Tibial nerve (tissue), 4 donors: Measurements from ENCODE around the gene TBC1D22B. TPM values are rescaled to one million over a fixed set of nuclear protein-coding genes. Genes with fewer than 3 reads are reported as not detected.

Experiments
- DNase-seq, 2 donors: peaks; one replicate each; pipeline ENCODE4 v3.0.0-alpha.2; 2019; ENCODE audit warnings: low spot score in 2 of 2
- H3K27ac ChIP-seq, 4 donors: fragments of 200-600 bp; sonication (generic) in 3 of 4; one replicate each; pipeline ENCODE4 v1.5.1; 2017 to 2019; ENCODE audit warnings: mild to moderate bottlenecking in 1 of 4
- H3K27me3 ChIP-seq, 2 donors: fragments of 200-600 bp; sonication (generic) in 1 of 2; one replicate each; pipeline versions ENCODE4 v1.5.1 to v1.6.0; 2017 to 2019
- H3K36me3 ChIP-seq, 3 donors: fragments of 200-600 bp; sonication (generic); one replicate each; pipeline ENCODE4 v1.5.1; 2018 to 2019
- H3K4me1 ChIP-seq, 4 donors: fragments of 200-600 bp; sonication (generic) in 3 of 4; one replicate each; pipeline ENCODE4 v1.5.1; 2017 to 2019
- H3K4me3 ChIP-seq, 4 donors: fragments of 200-600 bp; sonication (generic) in 3 of 4; one replicate each; pipeline ENCODE4 v1.5.1; 2017 to 2019; ENCODE audit warnings: mild to moderate bottlenecking in 1 of 4, moderate library complexity in 1 of 4
- H3K9me3 ChIP-seq, 4 donors: fragments of 200-600 bp; sonication (generic) in 3 of 4; one replicate each; pipeline ENCODE4 v1.5.1; 2017 to 2019
- EP300 ChIP-seq, 2 donors: sonication (generic); formaldehyde crosslinking; IDR thresholded peaks; one replicate each; pipeline ENCODE4 v1.6.1; 2017; ENCODE audit warnings: antibody characterized with exemption in 2 of 2, mild to moderate bottlenecking in 1 of 2
- POLR2A ChIP-seq, 2 donors: fragments of 450-650 bp; IDR thresholded peaks; one replicate each; pipeline ENCODE4 v1.6.1; 2017; ENCODE audit warnings: antibody characterized with exemption in 2 of 2, mild to moderate bottlenecking in 2 of 2, moderate library complexity in 2 of 2
- WGBS, 2 donors: methylation state at CpG; one replicate each; pipeline ENCODE4 v1.1.5; 2018; 5-methylcytosine and 5-hydroxymethylcytosine counted together
- total RNA-seq, 4 donors: library from RNA; depleted of rRNA; stranded (reverse); fragments of >200 nt; gene quantifications; one replicate each; pipeline ENCODE4 v1.1.0, GENCODE V29; 2016
- TF ChIP-seq, protein P1 (sequence below), 5 experiments: fragments of 200-600 bp in 3 of 5; fragments of 450-650 bp in 2 of 5; sonication (generic) in 3 of 5; IDR thresholded peaks; one replicate each; pipeline ENCODE4 v1.5.1; 2016 to 2019; ENCODE audit warnings: antibody characterized with exemption in 5 of 5, mild to moderate bottlenecking in 3 of 5, moderate library complexity in 2 of 5

The TBC1D22B gene
- total RNA-seq, 4 donors from 2014 or later = 5.1 to 9.4 (median 7.7) TPM

- no peaks in the 10 kb centered on the region for H3K9me3 ChIP-seq
- no peak overlapping the region for H3K4me3 ChIP-seq
- H3K36me3 ChIP-seq = no peaks in the 10 kb centered on the region
- no peak overlapping the region for H3K27ac ChIP-seq
- peaks cover 0 to 18% (median 4%) of the 10 kb centered on the region in 4 donors for H3K4me1 ChIP-seq
- no peaks in the 10 kb centered on the region for H3K27me3 ChIP-seq
- TF ChIP-seq, protein P1, sequence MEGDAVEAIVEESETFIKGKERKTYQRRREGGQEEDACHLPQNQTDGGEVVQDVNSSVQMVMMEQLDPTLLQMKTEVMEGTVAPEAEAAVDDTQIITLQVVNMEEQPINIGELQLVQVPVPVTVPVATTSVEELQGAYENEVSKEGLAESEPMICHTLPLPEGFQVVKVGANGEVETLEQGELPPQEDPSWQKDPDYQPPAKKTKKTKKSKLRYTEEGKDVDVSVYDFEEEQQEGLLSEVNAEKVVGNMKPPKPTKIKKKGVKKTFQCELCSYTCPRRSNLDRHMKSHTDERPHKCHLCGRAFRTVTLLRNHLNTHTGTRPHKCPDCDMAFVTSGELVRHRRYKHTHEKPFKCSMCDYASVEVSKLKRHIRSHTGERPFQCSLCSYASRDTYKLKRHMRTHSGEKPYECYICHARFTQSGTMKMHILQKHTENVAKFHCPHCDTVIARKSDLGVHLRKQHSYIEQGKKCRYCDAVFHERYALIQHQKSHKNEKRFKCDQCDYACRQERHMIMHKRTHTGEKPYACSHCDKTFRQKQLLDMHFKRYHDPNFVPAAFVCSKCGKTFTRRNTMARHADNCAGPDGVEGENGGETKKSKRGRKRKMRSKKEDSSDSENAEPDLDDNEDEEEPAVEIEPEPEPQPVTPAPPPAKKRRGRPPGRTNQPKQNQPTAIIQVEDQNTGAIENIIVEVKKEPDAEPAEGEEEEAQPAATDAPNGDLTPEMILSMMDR (IDR thresholded peaks at IDR 0.05) = no peak
- no peak for TF ChIP-seq EP300 (IDR thresholded peaks at IDR 0.05)
- TF ChIP-seq POLR2A (IDR thresholded peaks at IDR 0.05) = no peak
- 93 to 95% methylated on average over 3 of the region's 3 CpGs for WGBS, 2 donors
- DNase-seq = no peak
Observed at GRCh38 chr6:37351027-37351426, 93.5 kb downstream of the TBC1D22B start.

DNA sequence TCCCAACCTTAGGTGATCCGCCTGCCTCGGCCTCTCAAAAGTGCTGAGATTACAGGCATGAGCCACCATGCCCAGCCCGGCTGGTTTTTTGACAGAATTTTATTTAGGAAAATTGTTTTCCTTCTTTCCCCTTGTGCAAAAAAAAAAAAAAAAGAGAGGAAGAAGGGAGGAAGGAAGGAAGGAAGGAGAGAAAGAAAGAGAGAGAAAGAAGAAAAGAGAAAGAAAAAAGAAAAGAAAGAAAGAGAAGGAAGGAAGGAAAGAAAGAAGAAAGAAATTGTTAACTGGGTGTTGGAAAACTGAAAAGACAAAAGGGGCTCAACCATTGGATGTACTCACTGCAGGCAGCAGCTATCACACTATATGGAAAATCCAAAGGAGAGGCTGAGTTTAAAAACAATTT lies 94.8 kb downstream of the TBC1D22B start:
- TF ChIP-seq, protein P1 (IDR thresholded peaks at IDR 0.05) = no peak
- TF ChIP-seq POLR2A (IDR thresholded peaks at IDR 0.05) (no peak), EP300 (IDR thresholded peaks at IDR 0.05) (no peak)
- WGBS, 2 donors = 92 to 95% methylated on average over 3 of the region's 3 CpGs
- no peak for DNase-seq

GRCh38 chr6:37353761-37354525 lies 96.4 kb downstream of the TBC1D22B start, which contains the start of gene RNF8:
RNF8 (plus strand) TSS chr6:37353983; CDS start chr6:37354165, 182 bp downstream.
- Histone ChIP-seq H3K27ac (peak within 1 kb of the TSS in 3 of 4 donors; percentile 66 to 77 (median 74)), H3K27me3 (no peaks in the 10 kb centered on the region), H3K9me3 (no peaks in the 10 kb centered on the region), H3K36me3 (no peaks in the 10 kb centered on the region), H3K4me1 (peaks cover 0 to 22% (median 4%) of the 10 kb centered on the region in 4 donors), H3K4me3 (peak within 1 kb of the TSS; percentile 68 to 96 (median 86))
- 0 to 1% methylated on average over 53 to 54 of the region's 54 CpGs for WGBS, 2 donors
- DNase-seq = peak; percentile 71 to 80
- peak in 1 of 2 donors; percentile 36 for TF ChIP-seq POLR2A (IDR thresholded peaks at IDR 0.05)
- TF ChIP-seq EP300 (IDR thresholded peaks at IDR 0.05) = peak in 1 of 2 donors; percentile 73
- TF ChIP-seq, protein P1 (IDR thresholded peaks at IDR 0.05) = no peak

More for the DNA sequence above, 94.8 kb downstream of the TBC1D22B start:
- H3K9me3 ChIP-seq = no peaks in the 10 kb centered on the region
- no peak overlapping the region for H3K27ac ChIP-seq
- peaks cover 0 to 22% (median 4%) of the 10 kb centered on the region in 4 donors for H3K4me1 ChIP-seq
- H3K27me3 ChIP-seq = no peaks in the 10 kb centered on the region
- H3K36me3 ChIP-seq = no peaks in the 10 kb centered on the region
- no peak overlapping the region for H3K4me3 ChIP-seq

GRCh38 chr6:37354526-37355384 lies 97.2 kb downstream of the TBC1D22B start:
- 6% methylated on average over 42 to 44 of the region's 44 CpGs for WGBS, 2 donors
- Histone ChIP-seq H3K27ac (peak overlapping the region in 3 of 4 donors; percentile 66 to 77 (median 74)), H3K9me3 (no peaks in the 10 kb centered on the region), H3K4me1 (peaks cover 0 to 22% (median 4%) of the 10 kb centered on the region in 4 donors), H3K27me3 (no peaks in the 10 kb centered on the region), H3K36me3 (no peaks in the 10 kb centered on the region), H3K4me3 (peak overlapping the region; percentile 68 to 96 (median 86))
- TF ChIP-seq EP300 (IDR thresholded peaks at IDR 0.05) (no peak), POLR2A (IDR thresholded peaks at IDR 0.05) (no peak)
- TF ChIP-seq, protein P1 (IDR thresholded peaks at IDR 0.05) = no peak
- DNase-seq = no peak
